HG03103 (cell line): ENCODE data around the gene IRX6.

Source experiments
- ATAC-seq: cut with Tn5 transposase; IDR thresholded peaks from one replicate; pipeline ENCODE4 v1.9.1; 2021; ENCODE audit warnings: low read depth; ENCODE audit not compliant: unreplicated experiment

Gene IRX6

DNA sequence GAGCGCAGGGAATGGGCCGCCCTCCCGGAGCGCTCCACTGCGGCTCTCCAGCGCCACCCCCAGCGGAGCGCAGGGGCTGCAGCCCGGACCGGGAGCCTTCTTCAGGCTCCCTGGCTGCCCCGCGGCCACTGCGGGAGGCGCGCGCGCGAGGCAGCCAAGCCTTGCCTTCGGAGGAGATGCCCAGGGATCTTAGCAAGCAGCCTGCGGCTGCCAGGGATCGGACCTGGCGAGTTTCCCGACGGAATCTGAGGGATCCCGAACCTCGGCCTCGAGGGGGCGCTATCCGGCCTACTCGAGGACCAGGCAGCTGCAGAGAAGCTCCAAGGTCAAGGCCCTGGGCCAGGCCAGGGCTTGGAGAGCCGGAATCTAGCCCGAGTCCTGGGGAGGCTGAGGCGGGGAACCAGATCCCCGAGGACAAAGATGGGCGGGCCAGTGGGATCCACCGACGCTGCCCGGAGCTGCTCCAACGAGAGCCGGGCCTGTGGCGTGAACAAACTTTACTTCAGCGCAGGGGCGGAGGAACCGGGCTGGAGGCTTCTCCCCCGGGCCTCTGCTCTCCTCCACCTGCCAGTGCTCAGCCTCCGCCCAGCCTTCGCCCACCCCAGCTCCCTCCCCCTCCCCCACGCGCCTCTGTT lies at the start of gene IRX6:
TSS of gene IRX6 (plus strand) at position 567 of the 635 bp plus-strand sequence. CDS start 889 bp downstream, outside the sequence.
- ATAC-seq, result no peak

GRCh38 chr16:55274391-55274790 lies 49.6 kb upstream of the IRX6 start:
- ATAC-seq, result no peak

DNA sequence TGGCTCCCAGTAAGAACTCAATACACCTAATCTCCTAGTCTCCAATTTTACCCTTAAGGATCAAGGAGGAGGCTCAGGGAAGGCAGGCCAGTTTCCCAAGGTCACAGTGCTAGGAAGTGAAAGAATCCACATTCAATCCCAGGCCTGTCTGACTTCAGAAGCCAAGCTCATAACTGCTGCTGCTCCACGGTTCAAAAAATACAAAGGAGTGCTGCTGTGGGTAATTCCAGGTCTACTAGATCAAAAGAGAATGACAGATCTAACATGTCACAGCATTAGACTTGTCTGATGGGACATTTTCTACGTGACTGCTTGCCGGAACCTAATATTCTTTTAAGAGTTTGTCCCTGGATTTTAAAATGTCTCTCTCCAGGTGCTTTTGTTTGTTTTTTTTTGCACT lies 48.8 kb upstream of the IRX6 start:
- no peak for ATAC-seq

GRCh38 chr16:55275869-55276268 lies 48.1 kb upstream of the IRX6 start:
- ATAC-seq, result no peak

GRCh38 chr16:55277536-55277935 lies 46.5 kb upstream of the IRX6 start:
- no peak for ATAC-seq

DNA sequence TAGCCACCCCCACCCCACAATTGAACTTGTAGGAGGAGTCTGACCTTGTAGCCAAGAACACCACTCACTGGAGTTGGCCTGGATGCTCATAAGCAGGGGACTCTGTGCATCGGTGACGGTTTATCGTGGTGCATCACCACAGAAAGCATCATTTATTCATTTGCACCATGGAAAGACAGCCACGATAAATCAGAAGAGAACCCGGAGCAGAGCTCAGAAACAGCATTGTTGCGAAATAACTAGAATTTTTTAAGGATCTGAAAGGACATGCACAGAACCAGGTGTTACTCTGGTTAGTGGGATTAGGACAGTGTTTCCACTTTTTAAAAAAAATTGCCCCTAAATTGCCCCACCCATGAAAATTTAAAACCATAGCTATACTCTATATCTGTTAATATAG lies 44.4 kb upstream of the IRX6 start:
- no peak for ATAC-seq

DNA sequence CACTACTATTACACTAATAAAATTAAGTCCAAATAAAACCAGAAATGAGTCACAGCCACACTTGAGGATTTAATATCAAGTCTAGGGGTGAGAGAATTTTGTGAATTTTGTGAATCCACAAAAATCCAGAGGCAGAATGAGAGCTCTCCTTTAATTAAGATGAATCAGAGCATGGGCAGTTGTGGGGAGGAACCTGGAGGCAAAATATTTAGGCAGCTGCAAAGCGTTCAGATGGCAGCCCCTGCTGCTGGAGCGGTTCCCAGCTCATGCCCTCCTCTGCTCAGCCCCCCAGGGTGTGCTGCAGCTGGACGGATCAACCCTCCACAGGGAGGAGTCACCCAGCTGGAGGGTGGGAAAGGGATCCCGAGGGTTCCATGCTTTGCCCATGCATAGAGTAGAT lies 43.4 kb upstream of the IRX6 start:
- ATAC-seq, result no peak

GRCh38 chr16:55282441-55282840 lies 41.6 kb upstream of the IRX6 start:
- ATAC-seq, result no peak

- ATAC-seq, result no peak
These were observed 39.9 kb upstream of the IRX6 start for GRCh38 chr16:55283812-55284717.

GRCh38 chr16:55284718-55285099 lies 39.3 kb upstream of the IRX6 start:
- no peak for ATAC-seq

GRCh38 chr16:55285586-55285985 lies 38.4 kb upstream of the IRX6 start:
- no peak for ATAC-seq

DNA sequence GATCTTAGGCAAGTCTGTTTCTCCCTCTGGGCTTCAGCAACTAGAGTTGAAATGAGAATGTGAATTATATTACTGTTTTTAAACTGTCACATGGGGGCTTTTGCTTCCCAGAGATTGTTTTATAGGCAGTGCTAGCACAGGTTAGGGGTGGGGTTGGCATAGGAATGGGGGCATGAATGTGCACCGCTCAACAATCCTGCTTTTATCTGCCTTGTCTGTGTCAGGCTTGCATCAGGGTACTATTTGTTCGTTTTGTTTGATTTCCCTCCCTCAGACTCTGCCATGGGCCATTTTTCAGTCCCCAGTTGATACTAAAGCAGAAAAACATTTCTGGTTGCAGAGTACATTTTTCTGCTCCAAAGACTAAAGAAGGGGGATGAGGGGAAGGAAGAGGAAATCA lies 34.6 kb upstream of the IRX6 start:
- ATAC-seq, result no peak

- ATAC-seq, result no peak
These were observed 32.2 kb upstream of the IRX6 start for GRCh38 chr16:55291847-55292246.

DNA sequence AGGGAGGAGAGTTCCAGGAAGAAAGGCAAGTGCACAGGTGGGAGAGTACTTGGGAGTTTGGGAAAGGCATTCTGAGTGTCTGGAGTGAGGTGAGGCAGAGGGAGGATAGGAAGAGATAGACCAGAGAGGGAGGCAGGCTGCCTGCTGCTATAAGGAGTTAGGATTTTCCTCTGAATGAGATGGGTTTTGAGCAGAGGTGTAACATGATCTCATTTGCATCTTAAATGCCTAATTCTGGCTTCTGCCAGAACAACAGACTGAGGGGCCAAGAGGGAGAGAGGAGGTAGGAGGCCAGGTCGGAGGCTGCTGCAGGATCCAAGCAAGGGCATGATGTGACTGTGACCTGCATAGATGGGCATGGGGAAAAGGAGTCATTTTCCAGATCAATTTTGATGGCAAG lies 31.5 kb upstream of the IRX6 start:
- no peak for ATAC-seq

DNA sequence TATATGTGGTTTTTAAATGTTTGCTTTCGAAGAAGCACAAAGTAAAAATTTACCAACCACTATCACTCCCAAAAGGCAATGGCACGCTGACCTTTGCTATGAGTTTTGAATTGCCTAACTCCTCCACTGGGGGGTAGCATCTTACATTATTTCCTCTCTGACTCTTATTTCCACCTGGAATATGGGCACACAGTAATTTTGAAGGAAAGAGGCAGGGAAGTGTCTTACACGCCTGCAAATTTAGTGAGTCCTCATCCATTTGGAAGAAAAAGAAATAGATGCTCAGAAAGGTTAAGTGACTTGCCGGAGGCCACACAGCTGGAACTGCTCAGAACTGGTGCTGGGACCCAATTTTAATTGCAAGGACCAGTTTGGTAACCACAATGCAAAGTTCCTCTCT lies 29.9 kb upstream of the IRX6 start:
- no peak for ATAC-seq

DNA sequence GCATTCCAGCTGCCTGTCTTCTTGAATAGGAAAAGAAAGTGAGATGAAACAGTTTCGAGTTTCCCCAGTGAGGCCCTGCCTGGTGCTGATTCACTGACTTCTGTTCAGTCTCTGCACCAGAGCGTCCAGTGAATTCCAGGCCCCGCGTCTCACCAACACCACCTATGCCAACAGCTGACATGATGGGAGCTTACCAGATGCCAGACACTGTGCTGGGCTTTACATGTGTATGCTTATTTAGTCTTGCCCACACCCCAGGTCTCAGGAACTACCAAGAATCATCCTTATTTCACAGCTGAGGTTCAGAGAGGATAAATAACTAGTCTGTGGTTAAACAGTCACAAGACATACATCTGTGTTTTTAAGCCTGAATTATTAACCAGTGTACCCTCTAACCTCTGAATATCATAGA lies 29.1 kb upstream of the IRX6 start:
- no peak for ATAC-seq

DNA sequence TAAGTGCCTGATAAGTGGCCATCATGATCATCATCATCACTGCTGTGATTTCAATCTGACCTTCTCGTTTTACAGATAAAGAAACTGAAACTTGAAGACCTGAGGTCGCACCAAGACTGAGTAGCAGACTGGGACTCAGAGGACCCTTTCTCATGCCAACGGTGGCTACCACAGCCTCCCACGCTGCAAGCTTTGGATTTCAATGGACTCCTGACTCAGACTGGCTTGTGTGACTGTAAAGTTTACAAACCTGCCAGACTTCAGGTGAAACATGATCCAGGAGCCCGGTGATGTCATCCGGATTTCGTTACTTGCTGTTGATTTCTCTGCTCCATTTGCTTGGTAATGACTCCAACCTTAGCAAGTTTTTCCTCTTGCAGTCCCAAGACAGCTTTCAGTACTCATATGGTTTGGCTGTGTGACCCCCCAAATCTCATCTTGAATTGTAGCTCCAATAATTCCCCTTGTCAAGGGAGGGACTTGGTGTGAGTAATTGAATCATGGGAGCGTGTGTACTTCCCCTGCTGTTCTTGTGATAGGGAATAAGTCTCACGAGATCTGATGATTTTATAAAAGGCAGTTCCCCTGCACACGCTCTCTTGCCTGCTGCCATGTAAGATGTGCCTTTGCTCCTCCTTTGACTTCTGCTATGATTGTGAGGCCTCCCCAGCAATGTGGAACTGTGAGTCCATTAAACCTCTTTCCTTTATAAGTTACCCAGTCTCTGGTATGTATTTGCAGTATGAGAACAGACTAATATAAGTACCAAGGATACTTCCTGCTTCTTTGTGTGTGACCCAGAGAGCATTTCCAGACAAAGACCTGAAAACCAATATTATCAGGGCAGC lies 26.7 kb upstream of the IRX6 start:
- ATAC-seq, result no peak

- ATAC-seq, result no peak
These were observed 26.0 kb upstream of the IRX6 start for GRCh38 chr16:55297910-55298479.

GRCh38 chr16:55301385-55302008 lies 22.5 kb upstream of the IRX6 start:
- ATAC-seq, result no peak

DNA sequence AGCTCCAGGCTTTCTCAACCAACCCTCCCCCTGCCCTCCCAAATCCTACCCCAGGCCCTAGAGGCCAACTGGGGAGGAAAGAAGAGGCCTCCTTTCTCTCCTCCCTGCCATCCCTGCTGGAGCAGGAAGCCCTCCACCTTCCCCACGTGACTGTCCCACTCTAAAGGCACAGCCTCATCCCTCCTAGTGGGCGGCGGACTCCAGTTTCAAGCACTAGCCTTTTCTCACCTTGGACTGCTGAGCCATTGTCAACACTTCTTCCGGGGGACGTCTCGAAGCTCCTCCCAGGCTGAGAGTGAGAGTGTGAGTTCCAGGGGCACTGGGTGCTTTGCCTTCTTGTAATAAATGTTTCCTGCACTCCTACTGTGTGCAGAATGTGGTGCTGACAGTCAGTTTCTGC lies 21.4 kb upstream of the IRX6 start:
- ATAC-seq, result no peak
